Activated naive CD4-positive, alpha-beta T cell treated with anti-CD3 and anti-CD28 coated beads, Interleukin-2, amount 50 U/mL, for 72 hours (primary cell): Measurements from ENCODE around the gene U2AF2. TPM values are rescaled to one million over a fixed set of nuclear protein-coding genes. Genes with fewer than 3 reads are reported as not detected.

Experiments used
- ATAC-seq, 2 donors: fragments of 150-1000 bp; cut with Tn5 transposase; 2 replicates each; pipeline ENCODE4 v1.10.0; 2021; ENCODE audit warnings: mild to moderate bottlenecking in 2 of 2, moderate library complexity in 2 of 2
- DNase-seq, 2 donors: peaks; one replicate each; pipeline ENCODE4 v3.0.0; 2021 to 2022; ENCODE audit warnings: low spot score in 2 of 2
- H3K27ac Mint-ChIP-seq, 2 donors: one replicate each; pipeline ENCODE4 v1.8.0; 2022; ENCODE audit warnings: mild to moderate bottlenecking in 2 of 2, mixed read lengths in 2 of 2
- H3K36me3 Mint-ChIP-seq, 2 donors: one replicate each; pipeline ENCODE4 v1.8.0; 2022; ENCODE audit warnings: mixed read lengths in 2 of 2
- H3K9me3 Mint-ChIP-seq, 2 donors: one replicate each; pipeline ENCODE4 v1.8.0; 2022; ENCODE audit warnings: mixed read lengths in 2 of 2
- total RNA-seq, 2 donors: library from RNA; stranded (reverse); gene quantifications; one replicate each; pipeline ENCODE4 v1.2.3, GENCODE V29; 2022

Gene U2AF2
- total RNA-seq, 2 donors from 2014 or later = 270 to 312 TPM

GRCh38 chr19:55637534-55637933 is 17.3 kb upstream of the U2AF2 start:
- no peak for ATAC-seq
- Mint-ChIP-seq H3K36me3 (peaks cover 29 to 50% of the 10 kb centered on the region in 2 donors), H3K27ac (no peak overlapping the region), H3K9me3 (peaks cover 4% of the 10 kb centered on the region in 2 donors)
- DNase-seq = no peak

DNA sequence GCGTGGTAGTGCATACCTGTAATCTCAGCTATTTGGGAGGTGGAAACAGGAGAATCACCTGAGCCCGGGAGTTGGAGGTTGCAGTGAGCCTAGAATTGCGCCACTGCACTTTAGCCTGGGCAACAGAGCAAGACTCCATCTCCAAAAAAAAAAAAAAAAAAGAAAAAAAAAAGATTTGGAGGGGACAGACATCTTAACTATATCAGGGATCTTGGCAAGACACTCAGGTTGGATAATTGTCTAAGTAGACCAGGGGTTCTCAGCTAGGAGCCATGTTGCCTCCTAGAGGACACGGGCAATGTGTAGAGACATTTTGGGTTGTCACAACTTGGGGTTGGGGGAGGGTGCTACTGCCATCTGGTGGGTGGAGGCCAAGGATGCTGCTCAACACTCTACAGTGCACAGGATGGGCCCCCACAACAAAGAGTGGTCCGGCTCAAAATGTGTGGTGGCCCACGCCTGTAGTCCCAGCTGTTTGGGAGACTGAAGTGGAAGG is 15.9 kb upstream of the U2AF2 start:
- peaks cover 4% of the 10 kb centered on the region in 2 donors for H3K9me3 Mint-ChIP-seq
- peaks cover 35 to 62% of the 10 kb centered on the region in 2 donors for H3K36me3 Mint-ChIP-seq
- DNase-seq = peak in 1 of 2 donors; percentile 67
- ATAC-seq = no peak
- H3K27ac Mint-ChIP-seq = peak overlapping the region in 1 of 2 donors; percentile 51

GRCh38 chr19:55640043-55640576 is 14.7 kb upstream of the U2AF2 start:
- H3K9me3 Mint-ChIP-seq = peaks cover 4% of the 10 kb centered on the region in 2 donors
- ATAC-seq = peak in 1 of 2 donors; percentile 34
- H3K36me3 Mint-ChIP-seq = peaks cover 37 to 66% of the 10 kb centered on the region in 2 donors
- DNase-seq = peak in 1 of 2 donors; percentile 73
- H3K27ac Mint-ChIP-seq = peak overlapping the region; percentile 86 to 96

DNA sequence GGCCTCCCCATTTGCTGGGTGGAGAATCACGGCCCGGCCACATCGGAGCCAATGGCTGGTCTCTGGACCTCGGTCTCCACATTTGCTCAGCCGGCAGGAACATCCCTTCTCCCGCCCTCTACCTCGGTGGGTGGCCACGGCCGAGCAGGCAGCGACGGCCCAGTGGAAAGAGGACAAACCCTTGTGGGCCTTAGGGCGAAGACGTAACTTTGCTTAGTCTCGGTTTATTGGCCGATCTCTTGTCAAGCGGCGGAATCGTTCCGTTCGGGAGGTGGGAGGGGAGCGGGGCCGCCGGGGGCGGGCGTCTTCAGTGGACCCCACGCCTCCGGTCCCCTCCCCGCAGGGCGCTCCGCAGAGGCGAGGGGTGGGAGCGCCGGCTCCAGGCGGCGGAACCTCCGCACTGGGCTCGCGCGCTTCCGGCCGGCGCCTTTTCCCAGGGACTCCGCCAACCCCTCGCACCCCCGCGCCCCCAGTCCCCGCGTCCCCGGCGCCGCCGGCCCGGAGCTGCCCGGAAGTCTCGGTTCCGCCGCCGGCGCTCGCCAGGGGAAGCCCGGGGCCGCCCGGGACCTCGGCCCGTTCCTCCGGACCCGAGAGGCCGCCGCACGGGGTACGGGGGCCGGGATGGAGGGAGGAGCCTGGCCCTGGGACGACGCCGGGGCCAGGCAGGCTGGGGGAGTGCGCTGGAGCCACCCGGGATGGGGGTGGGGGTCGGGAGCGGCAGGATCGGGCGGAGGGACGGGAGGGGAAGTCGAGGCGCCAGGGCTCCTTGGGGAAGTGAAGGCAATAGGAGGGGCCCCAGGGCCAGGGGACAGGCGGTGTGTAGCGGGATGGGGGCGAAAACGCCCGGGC is 14.0 kb upstream of the U2AF2 start, which contains the start of gene ZNF580:
Gene ZNF580 (plus strand): TSS at position 426 of the 849 bp plus-strand sequence. CDS start 1,507 bp downstream, outside the sequence.
- H3K27ac Mint-ChIP-seq = peak within 1 kb of the TSS; percentile 88 to 96
- H3K36me3 Mint-ChIP-seq = peaks cover 36 to 66% of the 10 kb centered on the region in 2 donors
- ATAC-seq = peak in 1 of 2 donors; percentile 47
- H3K9me3 Mint-ChIP-seq = peaks cover 4% of the 10 kb centered on the region in 2 donors
- DNase-seq = peak in 1 of 2 donors; percentile 72

GRCh38 chr19:55641426-55642152 is 13.2 kb upstream of the U2AF2 start:
- peak in 1 of 2 donors; percentile 9 for ATAC-seq
- H3K9me3 Mint-ChIP-seq = peaks cover 4% of the 10 kb centered on the region in 2 donors
- DNase-seq = peak in 1 of 2 donors; percentile 49
- H3K36me3 Mint-ChIP-seq = peaks cover 33 to 61% of the 10 kb centered on the region in 2 donors
- H3K27ac Mint-ChIP-seq = peak overlapping the region; percentile 88 to 96

DNA sequence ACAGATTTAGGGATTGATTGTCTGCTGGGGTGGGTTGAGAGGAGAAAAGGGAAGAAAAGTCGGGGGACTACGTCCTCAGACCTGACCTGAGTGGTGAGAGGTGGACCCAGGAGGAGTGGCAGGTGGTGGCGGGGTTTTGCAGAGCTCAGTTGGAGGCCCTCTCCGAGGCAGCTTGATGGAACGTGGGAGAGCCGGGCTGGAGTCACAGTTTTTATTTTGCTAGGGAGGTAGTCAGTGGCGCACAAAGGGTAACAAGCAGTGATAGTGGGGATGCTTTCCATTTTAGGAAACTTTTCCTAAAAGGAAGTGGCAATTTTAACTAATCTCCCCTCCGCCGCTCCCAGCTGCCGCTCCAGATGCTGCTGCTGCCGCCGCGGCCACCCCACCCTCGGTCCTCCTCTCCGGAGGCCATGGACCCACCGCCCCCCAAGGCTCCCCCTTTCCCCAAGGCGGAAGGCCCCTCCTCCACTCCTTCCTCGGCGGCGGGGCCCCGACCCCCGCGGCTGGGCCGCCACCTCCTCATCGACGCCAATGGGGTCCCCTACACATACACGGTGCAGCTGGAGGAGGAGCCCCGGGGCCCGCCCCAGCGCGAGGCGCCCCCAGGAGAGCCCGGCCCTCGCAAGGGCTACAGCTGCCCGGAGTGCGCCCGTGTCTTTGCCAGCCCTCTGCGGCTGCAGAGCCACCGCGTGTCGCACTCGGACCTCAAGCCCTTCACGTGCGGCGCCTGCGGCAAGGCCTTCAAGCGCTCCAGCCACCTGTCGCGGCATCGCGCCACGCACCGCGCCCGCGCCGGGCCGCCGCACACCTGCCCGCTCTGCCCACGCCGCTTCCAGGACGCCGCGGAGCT is 12.5 kb upstream of the U2AF2 start:
- DNase-seq (peak in 1 of 2 donors; percentile 73), ATAC-seq (peak; percentile 12 to 16)
- H3K27ac Mint-ChIP-seq = peak overlapping the region; percentile 96 to 100
- H3K9me3 Mint-ChIP-seq = peaks cover 4% of the 10 kb centered on the region in 2 donors
- peaks cover 33 to 67% of the 10 kb centered on the region in 2 donors for H3K36me3 Mint-ChIP-seq

- peaks cover 4% of the 10 kb centered on the region in 2 donors for H3K9me3 Mint-ChIP-seq
- DNase-seq (peak; percentile 84 to 86), ATAC-seq (peak; percentile 66 to 75)
- H3K36me3 Mint-ChIP-seq = peaks cover 27 to 61% of the 10 kb centered on the region in 2 donors
- H3K27ac Mint-ChIP-seq = peak within 1 kb of the TSS; percentile 96 to 100
Measured at GRCh38 chr19:55643003-55643886, 11.6 kb upstream of the U2AF2 start, which contains the start of gene ZNF581. TSS of gene ZNF581 (plus strand) at chr19:55643649. CDS start at chr19:55644572, 923 bp downstream.

DNA sequence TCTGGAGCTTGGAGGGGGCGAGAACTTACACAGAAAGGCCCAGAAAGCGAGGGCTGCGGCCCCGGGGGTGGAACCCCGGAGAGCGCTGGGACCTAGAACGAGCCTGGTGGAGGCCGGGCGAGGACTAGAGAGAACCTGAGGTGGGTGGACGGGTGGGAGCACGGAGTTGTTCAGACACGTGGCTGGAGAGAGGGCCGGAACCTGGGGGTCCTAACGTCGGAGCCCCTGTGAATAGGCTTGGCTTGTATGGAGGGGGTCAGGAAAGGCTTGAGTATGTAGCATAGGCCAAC is 11.0 kb upstream of the U2AF2 start:
- peaks cover 3 to 4% of the 10 kb centered on the region in 2 donors for H3K9me3 Mint-ChIP-seq
- DNase-seq = no peak
- peaks cover 27 to 60% of the 10 kb centered on the region in 2 donors for H3K36me3 Mint-ChIP-seq
- ATAC-seq = no peak
- H3K27ac Mint-ChIP-seq = peak overlapping the region; percentile 95 to 96

DNA sequence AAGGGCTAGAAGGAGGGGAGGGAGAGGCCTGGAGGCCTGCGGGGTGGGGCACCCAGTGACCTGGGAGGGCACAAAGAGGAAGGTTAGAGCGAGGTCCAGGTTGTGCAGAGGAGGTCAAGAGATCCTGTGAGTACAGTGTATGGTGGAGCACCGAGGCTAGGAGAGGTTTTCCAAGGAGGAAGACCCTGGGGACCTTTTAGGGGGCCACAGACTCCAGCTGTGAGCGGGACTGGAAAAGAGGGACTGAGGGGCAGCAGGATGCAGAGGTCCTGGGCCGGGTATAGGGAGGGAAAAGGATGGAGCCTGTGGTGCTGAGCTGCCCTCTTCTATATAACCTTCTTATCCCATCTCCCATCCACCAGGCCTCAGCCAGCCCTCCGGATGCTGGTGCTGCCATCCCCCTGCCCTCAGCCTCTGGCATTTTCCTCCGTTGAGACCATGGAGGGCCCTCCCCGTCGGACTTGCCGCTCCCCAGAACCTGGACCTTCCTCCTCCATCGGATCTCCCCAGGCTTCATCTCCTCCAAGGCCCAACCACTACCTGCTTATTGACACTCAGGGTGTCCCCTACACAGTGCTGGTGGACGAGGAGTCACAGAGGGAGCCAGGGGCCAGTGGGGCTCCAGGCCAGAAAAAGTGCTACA is 10.5 kb upstream of the U2AF2 start:
- Mint-ChIP-seq H3K36me3 (peaks cover 27 to 56% of the 10 kb centered on the region in 2 donors), H3K9me3 (peaks cover 0 to 4% of the 10 kb centered on the region in 2 donors), H3K27ac (peak overlapping the region; percentile 95 to 96)
- ATAC-seq = no peak
- no peak for DNase-seq

GRCh38 chr19:55644842-55645511 is 9.9 kb upstream of the U2AF2 start:
- DNase-seq (no peak), ATAC-seq (no peak)
- Mint-ChIP-seq H3K27ac (peak overlapping the region; percentile 95 to 96), H3K9me3 (peaks cover 0 to 4% of the 10 kb centered on the region in 2 donors), H3K36me3 (peaks cover 26 to 52% of the 10 kb centered on the region in 2 donors)

DNA sequence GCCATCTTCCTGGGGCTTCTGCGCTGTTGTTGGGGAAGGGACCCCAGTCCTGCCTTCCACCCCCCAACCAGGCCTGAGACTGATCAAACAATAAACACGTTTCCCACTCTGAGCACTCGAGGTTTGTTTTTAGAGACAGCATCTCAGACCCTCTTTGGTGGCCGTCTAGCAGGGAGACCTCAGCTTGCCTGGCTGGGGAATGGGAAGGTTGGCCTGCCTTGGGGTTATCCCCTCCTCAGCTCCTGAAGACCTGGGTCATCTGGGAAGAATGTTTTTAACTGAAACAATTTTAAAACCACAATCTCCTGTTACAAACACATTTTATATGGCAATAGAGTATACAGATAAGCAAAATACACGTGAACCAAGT is 9.3 kb upstream of the U2AF2 start:
- Mint-ChIP-seq H3K36me3 (peaks cover 20 to 47% of the 10 kb centered on the region in 2 donors), H3K9me3 (peaks cover 0 to under 1% of the 10 kb centered on the region in 2 donors), H3K27ac (peak overlapping the region; percentile 72 to 96)
- DNase-seq (no peak), ATAC-seq (no peak)

DNA sequence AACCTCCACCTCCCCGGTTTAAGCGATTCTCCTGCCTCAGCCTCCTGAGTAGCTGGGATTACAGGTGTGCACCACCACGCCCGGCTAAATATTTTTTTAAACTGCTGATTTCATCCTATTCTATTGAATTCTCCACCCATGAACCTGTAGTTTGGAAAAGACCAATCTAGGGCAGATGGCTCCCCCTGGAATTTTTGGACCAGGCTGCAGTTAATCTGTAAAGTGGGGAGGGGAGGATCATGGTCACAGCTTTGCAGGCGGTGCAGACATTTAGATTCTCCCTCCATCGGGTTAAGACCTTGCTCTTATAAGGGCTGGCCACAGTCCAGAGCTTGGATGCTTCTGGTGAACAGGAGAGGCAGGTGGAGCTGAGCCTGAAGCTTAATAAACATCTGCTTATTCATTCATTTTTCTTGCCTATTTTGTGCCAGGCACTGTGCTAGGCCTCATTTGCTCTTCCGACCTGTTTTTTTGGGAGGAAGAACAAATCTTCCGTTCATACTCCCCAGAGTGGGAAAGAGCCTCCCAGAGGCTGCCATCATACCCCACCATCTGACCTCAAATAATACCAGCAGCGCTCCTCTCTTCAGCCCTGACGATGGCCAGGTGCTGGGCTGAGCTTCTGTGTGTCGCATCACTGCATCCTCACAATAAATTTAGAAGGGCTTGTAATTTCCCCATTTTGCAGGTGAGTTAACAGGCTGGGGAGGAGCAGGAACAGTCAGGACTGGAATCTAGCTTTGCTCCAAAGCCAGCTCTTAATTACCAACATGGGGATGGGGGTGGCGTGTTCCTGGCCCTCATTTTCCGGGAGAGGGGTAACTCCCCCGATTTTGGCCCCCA is 7.7 kb upstream of the U2AF2 start:
- Mint-ChIP-seq H3K36me3 (peaks cover 19 to 44% of the 10 kb centered on the region in 2 donors), H3K27ac (peak overlapping the region in 1 of 2 donors; percentile 48), H3K9me3 (no peaks in the 10 kb centered on the region)
- ATAC-seq (no peak), DNase-seq (no peak)
